OCI-LY3 (cell line): Measurements from ENCODE around the gene BRMS1.
"Not testable (repeated sequence)": the region's sequence is repeated elsewhere in the genome, so short reads cannot be mapped to it uniquely, and the experiment has no call there.

ENCODE experiments used
- H2AFZ ChIP-seq: fragments of 200-600, 300-600 bp; shearing (Covaris generic); 2 replicates; pipeline ENCODE4 v1.6.0; 2014; ENCODE audit warnings: antibody characterized with exemption, low read depth, low read length
- H3K27ac ChIP-seq: fragments of 200-600, 300-600 bp; sonication (generic); 2 replicates; pipeline ENCODE4 v1.5.1; 2014; ENCODE audit warnings: mild to moderate bottlenecking, low read length, moderate library complexity, mixed read lengths
- H3K27me3 ChIP-seq: fragments of 200-600, 300-600 bp; sonication (generic); 2 replicates; pipeline ENCODE4 v1.6.1; 2014; ENCODE audit warnings: low read depth, low read length, mixed read lengths
- H3K36me3 ChIP-seq: fragments of 200-600, 300-600 bp; sonication (generic); replicated peaks from 2 replicates; pipeline ENCODE3; 2014; ENCODE audit warnings: low read depth, low read length, mixed read lengths
- H3K4me1 ChIP-seq: fragments of 300-600, 200-600 bp; sonication (generic); 2 replicates; pipeline ENCODE4 v1.6.1; 2014; ENCODE audit warnings: low read length, mixed read lengths
- H3K4me2 ChIP-seq: fragments of 200-600, 300-600 bp; sonication (generic); 2 replicates; pipeline ENCODE4 v1.6.1; 2014; ENCODE audit warnings: low read length, mixed read lengths
- H3K4me3 ChIP-seq: fragments of 300-600, 200-600 bp; sonication (generic); 2 replicates; pipeline ENCODE4 v1.5.1; 2014; ENCODE audit warnings: antibody characterized with exemption, mild to moderate bottlenecking, low read length, moderate library complexity
- H3K79me2 ChIP-seq: fragments of 300-600, 200-600 bp; shearing (Covaris generic); 2 replicates; pipeline ENCODE4 v1.6.1; 2014; ENCODE audit warnings: mild to moderate bottlenecking, low read length, mixed read lengths
- H3K9ac ChIP-seq: fragments of 300-600, 200-600 bp; shearing (Covaris generic); 2 replicates; pipeline ENCODE4 v1.6.0; 2014; ENCODE audit warnings: mild to moderate bottlenecking, low read length, moderate library complexity
- H3K9me3 ChIP-seq: fragments of 200-600, 300-600 bp; shearing (Covaris generic); 2 replicates; pipeline ENCODE4 v1.6.1; 2014; ENCODE audit warnings: low read length, mixed read lengths; ENCODE audit not compliant: insufficient read depth
- H4K20me1 ChIP-seq: fragments of 200-600, 300-600 bp; sonication (generic); 2 replicates; pipeline ENCODE4 v1.6.1; 2016; ENCODE audit warnings: low read length, mixed read lengths; ENCODE audit not compliant: insufficient read depth
- CTCF ChIP-seq: fragments of 200-600, 300-600 bp; sonication (generic); IDR thresholded peaks from 2 replicates; pipeline ENCODE4 v1.5.1; 2014; ENCODE audit warnings: antibody characterized with exemption, low read length, low read depth
- EZH2phosphoT487 ChIP-seq: fragments of 200-600 bp; shearing (Covaris generic); IDR thresholded peaks from 2 replicates; pipeline ENCODE4 v1.6.1; 2018; ENCODE audit warnings: antibody characterized with exemption, mixed run types, low read depth

The BRMS1 gene

GRCh38 chr11:66322732-66323427, 22.0 kb downstream of the BRMS1 start:
- Histone ChIP-seq H3K9ac (no peak overlapping the region), H4K20me1 (no peaks in the 10 kb centered on the region), H3K27ac (no peak overlapping the region), H3K4me1 (peaks cover 24% of the 10 kb centered on the region), H3K9me3 (no peaks in the 10 kb centered on the region), H3K27me3 (no peaks in the 10 kb centered on the region), H3K36me3 (no peaks in the 10 kb centered on the region), H3K79me2 (no peaks in the 10 kb centered on the region), H2AFZ (peak overlapping the region; percentile 92), H3K4me3 (no peak overlapping the region), H3K4me2 (no peak overlapping the region)
- no peak for TF ChIP-seq CTCF
- TF ChIP-seq EZH2phosphoT487 = no peak

- no peak overlapping the region for H3K27ac ChIP-seq
- no peaks in the 10 kb centered on the region for H3K9me3 ChIP-seq
- no peaks in the 10 kb centered on the region for H3K27me3 ChIP-seq
- H3K4me3 ChIP-seq = no peak overlapping the region
- no peaks in the 10 kb centered on the region for H4K20me1 ChIP-seq
- no peak overlapping the region for H3K4me2 ChIP-seq
- H3K36me3 ChIP-seq = no peaks in the 10 kb centered on the region
- H3K9ac ChIP-seq = no peak overlapping the region
- H3K79me2 ChIP-seq = no peaks in the 10 kb centered on the region
- no peak for TF ChIP-seq CTCF
- TF ChIP-seq EZH2phosphoT487 = no peak
- peaks cover 31% of the 10 kb centered on the region for H3K4me1 ChIP-seq
- no peak overlapping the region for H2AFZ ChIP-seq
These were observed 23.3 kb downstream of the BRMS1 start for GRCh38 chr11:66321606-66322005.

- not testable (repeated sequence) for H3K36me3 ChIP-seq, H3K4me3 ChIP-seq, H3K9ac ChIP-seq, H3K27me3 ChIP-seq, H3K4me2 ChIP-seq, H2AFZ ChIP-seq, H3K79me2 ChIP-seq, H3K9me3 ChIP-seq, H3K27ac ChIP-seq, H4K20me1 ChIP-seq
- H3K4me1 ChIP-seq = peaks cover 31% of the 10 kb centered on the region
These were observed 24.2 kb downstream of the BRMS1 start for GRCh38 chr11:66320748-66321147.

- H3K79me2 ChIP-seq, H3K9ac ChIP-seq, H3K4me3 ChIP-seq, H3K27ac ChIP-seq, H3K27me3 ChIP-seq, H4K20me1 ChIP-seq, H2AFZ ChIP-seq, H3K4me2 ChIP-seq, H3K9me3 ChIP-seq, H3K36me3 ChIP-seq: not testable (repeated sequence)
- H3K4me1 ChIP-seq = peaks cover 31% of the 10 kb centered on the region
These were observed 24.6 kb downstream of the BRMS1 start for GRCh38 chr11:66320289-66320688.

GRCh38 chr11:66318600-66318970, 26.3 kb downstream of the BRMS1 start:
- H2AFZ ChIP-seq = peak overlapping the region; percentile 72
- no peaks in the 10 kb centered on the region for H3K9me3 ChIP-seq
- TF ChIP-seq CTCF (no peak), EZH2phosphoT487 (no peak)
- H4K20me1 ChIP-seq = no peaks in the 10 kb centered on the region
- H3K79me2 ChIP-seq = no peaks in the 10 kb centered on the region
- H3K27ac ChIP-seq = peak overlapping the region; percentile 66
- peak overlapping the region; percentile 72 for H3K4me2 ChIP-seq
- H3K9ac ChIP-seq = peak overlapping the region; percentile 63
- no peaks in the 10 kb centered on the region for H3K27me3 ChIP-seq
- peaks cover 23% of the 10 kb centered on the region for H3K4me1 ChIP-seq
- H3K4me3 ChIP-seq = peak overlapping the region; percentile 58
- no peaks in the 10 kb centered on the region for H3K36me3 ChIP-seq
